Lung (tissue), 12 donors: ENCODE results near the gene DDX10. TPM values are rescaled to one million over a fixed set of nuclear protein-coding genes. Genes with fewer than 3 reads are reported as not detected.

ENCODE experiments used
- ATAC-seq: fragments of 200-7000 bp; cut with Tn5 transposase; one replicate; pipeline ENCODE4 v1.9.1; 2020; ENCODE audit warnings: moderate number of reproducible peaks; ENCODE audit not compliant: insufficient read depth, low FRiP score
- DNase-seq, 3 donors: peaks; one replicate each; pipeline ENCODE4 v3.0.0-alpha.2; 2013 to 2017
- H3K27ac ChIP-seq, 2 donors: one replicate each; pipeline ENCODE4 v1.5.1; 2013; ENCODE audit warnings: mild to moderate bottlenecking in 2 of 2, moderate library complexity in 2 of 2, control low read depth in 1 of 2, inconsistent platforms in 1 of 2, low read depth in 1 of 2, low read length in 1 of 2
- H3K27me3 ChIP-seq, 3 donors: one replicate each; pipeline ENCODE4 v1.5.1; 2013; ENCODE audit warnings: low read length in 2 of 3; ENCODE audit not compliant: control insufficient read depth in 3 of 3, insufficient read depth in 3 of 3
- H3K36me3 ChIP-seq, 4 donors: one replicate each; pipeline ENCODE4 v1.5.1; 2013; ENCODE audit warnings: low read length in 4 of 4, mild to moderate bottlenecking in 1 of 4, moderate library complexity in 1 of 4; ENCODE audit not compliant: control insufficient read depth in 4 of 4, insufficient read depth in 4 of 4
- H3K4me1 ChIP-seq, 5 donors: one replicate each; pipeline ENCODE4 v1.5.1; 2013; ENCODE audit warnings: low read length in 5 of 5, mild to moderate bottlenecking in 2 of 5, moderate library complexity in 1 of 5; ENCODE audit not compliant: control insufficient read depth in 5 of 5, insufficient read depth in 5 of 5
- H3K4me3 ChIP-seq: one replicate; pipeline ENCODE4 v1.5.1; 2013; ENCODE audit warnings: mild to moderate bottlenecking, control low read depth, moderate library complexity
- H3K9ac ChIP-seq, 2 donors: one replicate each; pipeline ENCODE4 v1.5.1; 2013; ENCODE audit warnings: low read length in 2 of 2, control low read depth in 1 of 2; ENCODE audit not compliant: insufficient read depth in 1 of 2
- H3K9me3 ChIP-seq, 4 donors: one replicate each; pipeline ENCODE4 v1.5.1; 2013; ENCODE audit warnings: low read length in 3 of 4, mild to moderate bottlenecking in 1 of 4, moderate library complexity in 1 of 4; ENCODE audit not compliant: control insufficient read depth in 4 of 4, insufficient read depth in 3 of 4
- CTCF ChIP-seq: IDR thresholded peaks from 2 replicates; pipeline ENCODE4 v1.5.1; 2012; ENCODE audit warnings: mild to moderate bottlenecking; ENCODE audit errors: control extremely low read depth, extremely low read depth
- WGBS, 2 donors: extraction: QIAGEN DNeasy Blood & Tissue Kit; methylation state at CpG; one replicate each; pipeline ENCODE4 v1.1.7; 2013; 5-methylcytosine and 5-hydroxymethylcytosine counted together
- polyA plus RNA-seq, 2 donors: library from polyadenylated mRNA; stranded (reverse); fragments of 200-250 nt; gene quantifications; one replicate each; pipeline ENCODE4 v1.2.1, GENCODE V29; 2013
- total RNA-seq, 2 donors: library from RNA; depleted of rRNA in 1 of 2; stranded (reverse); fragments of >200 nt in 1 of 2; gene quantifications; one replicate each; pipeline ENCODE4 v1.2.1, GENCODE V29; 2014 to 2021
- donor health status: control.
- donor health status: control.
- donor health status: Bipolar disorder and iron deficiency.
- donor health status: healthy.
- donor health status: DM: yes; HTN: yes; CAD: no.

The DDX10 gene
- total and polyA plus RNA-seq, 4 donors = 13.9 to 30.5 (median 18.8) TPM

GRCh38 chr11:108793611-108794010 is 128.7 kb downstream of the DDX10 start:
- Histone ChIP-seq H3K27me3 (no peaks in the 10 kb centered on the region), H3K36me3 (no peaks in the 10 kb centered on the region), H3K4me3 (no peak overlapping the region), H3K27ac (no peak overlapping the region), H3K9ac (no peak overlapping the region), H3K9me3 (no peaks in the 10 kb centered on the region), H3K4me1 (peaks cover 0 to 5% (median 0%) of the 10 kb centered on the region in 5 donors)
- no peak for TF ChIP-seq CTCF
- WGBS, 2 donors = 64 to 82% methylated on average over 2 of the region's 2 CpGs
- DNase-seq (no peak), ATAC-seq (no peak)

GRCh38 chr11:108796551-108796950 is 131.7 kb downstream of the DDX10 start:
- no peak for DNase-seq
- Histone ChIP-seq H3K36me3 (no peaks in the 10 kb centered on the region), H3K9me3 (no peaks in the 10 kb centered on the region), H3K27ac (no peak overlapping the region), H3K9ac (no peak overlapping the region), H3K27me3 (no peaks in the 10 kb centered on the region), H3K4me1 (peaks cover 0 to 5% (median 0%) of the 10 kb centered on the region in 5 donors), H3K4me3 (no peak overlapping the region)
- no peak for ATAC-seq
- no peak for TF ChIP-seq CTCF
- 88 to 89% methylated on average over 4 of the region's 4 CpGs for WGBS, 2 donors

- no peak overlapping the region for H3K27ac ChIP-seq
- DNase-seq (no peak), ATAC-seq (no peak)
- no peak for TF ChIP-seq CTCF
- 88 to 93% methylated on average over 4 of the region's 4 CpGs for WGBS, 2 donors
- H3K36me3 ChIP-seq = no peaks in the 10 kb centered on the region
- H3K4me3 ChIP-seq = no peak overlapping the region
- no peak overlapping the region for H3K9ac ChIP-seq
- H3K27me3 ChIP-seq = no peaks in the 10 kb centered on the region
- peaks cover 0 to 5% (median 0%) of the 10 kb centered on the region in 5 donors for H3K4me1 ChIP-seq
- H3K9me3 ChIP-seq = no peaks in the 10 kb centered on the region
Measured at GRCh38 chr11:108797578-108798100, 132.8 kb downstream of the DDX10 start.

- ATAC-seq (no peak), DNase-seq (no peak)
- Histone ChIP-seq H3K27ac (no peak overlapping the region), H3K9ac (no peak overlapping the region), H3K27me3 (no peaks in the 10 kb centered on the region), H3K9me3 (no peaks in the 10 kb centered on the region), H3K4me1 (peaks cover 0 to 15% (median 5%) of the 10 kb centered on the region in 5 donors), H3K36me3 (no peaks in the 10 kb centered on the region), H3K4me3 (no peak overlapping the region)
- TF ChIP-seq CTCF = no peak
- WGBS, 2 donors = 97 to 98% methylated on average over 1 of the region's 1 CpG
Measured at GRCh38 chr11:108802492-108802891, 137.6 kb downstream of the DDX10 start.
